NCI-H1694 (cell line): ENCODE measurements around the gene RNU6-1.
A peak's percentile ranks its signal among the peaks of the same experiment; 100 is the strongest.

Experiments used
- DNase-seq: peaks from one replicate; lab custom pipeline; 2025; lab: John Stamatoyannopoulos, UW

The RNU6-1 gene

DNA sequence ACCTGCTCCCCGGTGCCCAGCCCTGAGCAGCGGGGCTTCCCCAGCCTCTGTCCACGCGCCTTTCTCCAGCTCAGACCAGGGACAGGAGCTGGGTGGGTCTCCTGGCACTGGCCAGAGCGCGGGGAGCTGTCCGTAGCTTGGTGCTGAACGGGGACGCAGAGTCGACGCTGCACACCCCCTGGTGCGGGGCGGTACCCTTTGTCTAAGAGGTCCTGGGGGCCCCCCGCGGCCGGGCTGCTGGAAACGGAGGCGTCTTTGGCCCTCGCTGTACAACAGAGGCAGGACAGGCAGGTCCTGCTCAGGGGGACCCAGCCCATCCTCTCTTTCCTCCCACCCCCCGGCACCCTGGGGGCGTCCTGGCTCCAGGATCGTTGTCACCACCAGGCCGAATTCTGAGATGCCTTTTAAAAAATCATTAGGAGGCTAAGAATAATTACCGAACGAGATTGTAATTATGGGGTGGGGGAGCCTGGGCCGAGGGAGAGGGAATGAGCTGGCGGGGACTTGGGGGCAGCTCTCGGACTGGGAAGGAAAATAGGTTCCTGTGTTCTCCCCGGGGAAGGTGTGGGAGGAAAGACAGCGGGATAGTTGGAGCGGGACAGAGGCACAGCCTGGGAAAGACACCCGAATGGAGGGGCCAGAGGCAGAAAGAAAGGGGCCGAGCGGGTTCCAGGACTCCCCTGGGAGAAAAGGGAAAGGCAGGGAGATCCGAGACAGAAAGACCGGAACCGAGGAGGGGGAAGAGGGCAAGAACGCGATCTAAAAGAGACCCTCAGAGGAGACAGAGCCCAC is 18.7 kb downstream of the RNU6-1 start:
- DNase-seq: no peak

DNA sequence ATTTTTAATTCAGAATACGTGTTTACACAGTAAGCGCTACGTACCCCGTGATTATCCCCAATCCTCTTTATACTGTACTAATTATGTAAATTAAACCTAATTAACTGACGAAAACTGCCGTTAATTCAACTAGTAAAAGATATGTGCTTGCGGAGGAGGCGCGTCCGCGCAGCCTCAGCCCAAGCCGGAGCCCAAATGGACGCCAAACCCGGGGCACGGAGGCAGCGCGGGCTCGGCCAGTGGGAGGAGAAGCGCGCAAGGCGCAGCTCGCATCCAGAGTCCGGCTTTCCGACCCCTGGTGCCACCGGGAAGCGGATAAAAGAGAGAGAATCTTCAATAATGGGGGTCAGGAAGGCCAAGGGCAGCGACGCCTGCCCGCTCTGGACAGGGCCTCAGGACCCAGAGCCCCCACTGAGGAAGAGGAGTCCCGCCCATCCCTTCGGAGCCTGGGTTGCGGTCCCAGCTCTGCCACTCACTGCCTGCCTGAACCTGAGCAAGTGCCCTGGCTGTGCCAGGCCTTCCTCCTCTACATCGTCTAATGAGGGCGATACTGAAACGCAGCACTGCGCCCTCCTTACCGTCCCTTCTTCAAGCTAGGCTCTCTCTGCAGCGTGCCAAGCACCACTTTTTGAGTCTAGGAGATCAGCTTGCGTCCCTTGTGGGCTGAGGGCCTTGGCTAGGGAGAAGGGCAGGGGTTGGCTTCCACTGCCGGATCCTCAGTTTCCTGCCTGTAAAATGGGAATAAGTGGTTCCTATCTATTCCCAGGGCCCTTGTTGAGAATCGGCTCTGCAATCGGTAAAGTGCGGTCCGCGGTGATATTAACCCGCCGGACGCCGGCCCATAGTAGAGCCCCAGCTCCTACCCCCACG is 19.5 kb downstream of the RNU6-1 start:
- no peak for DNase-seq

DNA sequence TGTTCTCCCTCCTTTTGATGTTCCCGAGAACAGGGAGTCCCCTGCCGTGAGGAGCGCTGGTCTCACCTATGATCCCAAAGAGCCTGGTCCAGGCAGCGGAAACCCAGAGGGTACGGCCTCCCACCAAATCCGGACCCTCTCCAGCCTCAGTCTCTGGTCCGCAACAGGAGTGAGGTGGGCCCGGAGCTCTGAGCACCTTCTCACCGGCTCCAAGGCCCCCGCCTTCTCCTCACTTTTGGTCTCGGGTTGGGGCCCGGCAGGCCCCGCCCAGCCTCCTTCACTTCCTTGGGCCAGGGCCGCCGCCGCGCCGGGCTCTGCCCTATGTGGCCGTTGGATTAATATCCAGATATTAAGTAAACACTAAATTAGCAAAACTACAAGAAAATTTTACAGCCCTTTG is 20.2 kb downstream of the RNU6-1 start:
- no peak for DNase-seq

DNA sequence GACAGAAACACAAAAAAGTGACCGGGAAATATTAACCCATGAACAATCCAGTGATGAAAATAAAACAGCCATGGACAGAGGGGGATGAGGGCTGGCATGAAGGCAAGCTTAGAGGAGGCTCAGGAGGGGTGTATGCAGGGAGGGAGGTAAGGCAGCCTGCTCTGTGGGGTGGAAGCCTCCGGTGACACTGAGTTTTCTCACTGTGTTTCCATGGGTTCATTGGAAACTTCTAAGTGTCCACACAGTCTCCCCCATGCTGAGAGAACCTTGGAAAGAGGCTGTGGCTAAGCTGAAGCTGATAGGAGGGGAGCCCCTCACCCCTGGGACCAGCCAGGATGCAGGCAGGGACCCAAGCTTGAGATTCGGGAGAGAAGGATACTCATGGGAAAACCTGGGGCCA is 21.4 kb downstream of the RNU6-1 start:
- DNase-seq: no peak

DNA sequence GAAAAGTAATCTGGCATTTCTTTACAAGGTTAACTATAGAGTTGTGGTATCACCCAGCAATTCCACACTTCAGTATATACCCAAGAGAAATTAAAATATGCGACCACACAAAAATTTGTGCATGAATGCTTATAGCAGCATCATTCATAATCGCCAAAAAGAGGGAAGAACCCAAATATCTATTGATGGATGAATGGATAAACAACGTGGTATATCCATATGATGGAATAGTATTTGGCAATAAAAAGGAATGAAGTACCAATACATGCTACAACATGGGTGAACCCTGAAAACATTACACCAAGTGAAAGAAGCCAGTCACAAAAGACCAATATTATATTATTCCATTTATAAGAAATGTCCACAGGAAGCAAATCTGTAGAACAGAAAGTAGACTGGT is 23.2 kb downstream of the RNU6-1 start:
- DNase-seq: no peak

DNA sequence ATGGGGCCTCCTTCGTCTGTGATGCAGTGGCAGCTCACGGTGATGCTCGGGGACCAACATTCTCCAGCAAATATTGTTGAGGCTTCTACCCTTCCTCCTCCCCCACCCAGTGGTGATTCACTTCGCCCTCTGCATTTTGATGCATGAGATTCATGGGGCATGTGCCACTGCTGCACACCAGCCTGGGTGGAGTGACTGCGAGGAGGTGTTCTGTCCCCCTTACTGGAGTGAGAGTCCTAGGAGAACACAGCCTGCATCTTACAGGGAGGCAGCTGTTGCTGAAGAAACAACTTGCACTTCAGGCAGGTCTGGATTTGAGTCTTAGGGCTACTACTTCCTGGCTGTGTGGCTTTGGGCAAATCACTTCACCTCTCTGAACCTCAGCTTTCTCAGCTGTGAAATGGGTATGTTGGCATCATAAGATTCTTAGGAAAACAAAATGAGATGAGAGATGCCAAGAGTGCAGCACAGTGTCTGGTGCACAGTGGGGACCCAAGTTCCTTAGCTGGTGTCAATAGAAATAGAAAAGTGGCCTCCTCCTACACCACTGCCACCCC is 24.7 kb downstream of the RNU6-1 start:
- no peak for DNase-seq

DNA sequence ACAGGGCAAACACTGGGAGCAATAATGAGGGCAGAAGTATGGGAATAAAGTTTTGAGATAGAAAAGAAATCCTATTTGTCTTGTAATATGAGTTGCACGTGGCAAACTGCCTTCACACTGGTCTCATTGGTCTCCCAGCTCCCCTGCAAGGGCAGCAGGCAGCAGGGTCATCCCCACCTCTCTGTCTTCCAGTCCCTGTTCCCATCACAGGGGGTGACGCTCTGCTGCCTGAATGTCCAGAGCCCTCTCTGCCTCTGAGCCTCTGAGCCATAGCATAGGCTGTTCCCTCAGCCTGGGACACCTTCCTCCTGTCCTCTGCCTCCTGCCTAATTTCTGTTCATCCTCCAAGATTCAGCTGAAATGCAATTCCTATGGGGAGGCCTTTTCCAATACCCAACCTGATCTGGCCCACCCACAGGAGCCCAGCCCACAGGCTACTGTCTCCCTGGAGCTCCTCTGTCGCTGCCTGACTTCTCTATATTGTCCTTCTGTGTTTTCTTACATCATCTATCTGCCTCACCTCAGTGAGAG is 26.7 kb downstream of the RNU6-1 start:
- DNase-seq: no peak

DNA sequence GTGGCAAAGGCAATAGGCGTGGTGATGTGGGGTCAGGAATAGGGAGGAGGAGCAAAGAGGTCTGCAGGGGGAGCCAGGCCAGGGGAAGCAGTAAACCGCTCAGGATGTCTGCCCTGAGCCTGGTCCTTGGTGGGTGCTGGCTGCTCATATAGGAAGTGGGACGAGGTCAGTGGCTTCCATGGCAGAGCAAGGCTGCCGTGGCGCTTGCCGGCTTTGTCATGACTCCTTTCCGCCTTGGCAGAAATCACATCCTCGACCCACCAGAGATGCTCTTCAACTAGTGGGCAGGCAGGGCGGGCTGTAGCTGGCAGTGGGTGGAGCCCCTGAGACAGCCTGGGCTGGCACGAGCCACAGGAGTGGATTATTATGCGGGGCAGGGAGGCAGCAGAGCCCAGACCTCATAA is 27.6 kb downstream of the RNU6-1 start:
- DNase-seq: no peak

DNA sequence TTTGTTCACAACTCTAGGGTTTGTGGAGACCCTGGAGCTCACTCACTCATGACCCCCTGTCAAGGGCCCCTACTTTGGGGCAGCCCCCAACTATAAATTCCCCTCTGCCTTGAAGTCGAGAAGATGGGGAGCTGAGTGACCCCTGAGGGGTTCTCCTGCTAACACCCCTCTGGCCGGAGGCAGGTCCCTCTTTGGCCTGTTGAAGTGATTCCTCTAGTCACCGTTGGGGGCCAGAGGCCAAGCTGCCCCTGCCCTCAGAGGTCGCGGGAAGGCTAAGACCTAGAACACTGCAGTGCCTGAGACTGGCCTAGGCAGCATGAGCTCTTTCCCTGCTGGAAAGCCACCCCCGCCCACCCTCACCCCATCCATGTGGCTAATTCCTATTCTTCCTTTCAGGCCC is 30.0 kb downstream of the RNU6-1 start:
- DNase-seq: no peak

DNA sequence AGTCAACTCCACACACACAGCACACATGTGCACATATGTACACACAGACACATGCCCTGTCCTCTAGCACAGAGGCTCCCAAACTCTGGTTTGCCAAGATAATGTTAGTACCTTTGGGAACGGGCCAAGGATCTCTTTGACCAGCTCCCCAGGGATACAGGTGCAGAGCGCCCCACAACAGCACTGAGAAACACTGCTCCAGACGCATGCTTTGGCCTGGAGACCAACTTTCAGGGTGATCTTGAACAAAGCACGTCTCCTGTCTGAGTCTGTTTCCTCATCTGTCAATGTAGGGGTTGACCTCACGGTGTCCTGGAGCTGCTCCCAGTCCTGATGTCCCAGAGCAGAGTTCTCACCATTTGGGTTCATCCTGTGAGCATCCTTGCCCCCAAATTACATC is 30.4 kb downstream of the RNU6-1 start:
- no peak for DNase-seq

DNA sequence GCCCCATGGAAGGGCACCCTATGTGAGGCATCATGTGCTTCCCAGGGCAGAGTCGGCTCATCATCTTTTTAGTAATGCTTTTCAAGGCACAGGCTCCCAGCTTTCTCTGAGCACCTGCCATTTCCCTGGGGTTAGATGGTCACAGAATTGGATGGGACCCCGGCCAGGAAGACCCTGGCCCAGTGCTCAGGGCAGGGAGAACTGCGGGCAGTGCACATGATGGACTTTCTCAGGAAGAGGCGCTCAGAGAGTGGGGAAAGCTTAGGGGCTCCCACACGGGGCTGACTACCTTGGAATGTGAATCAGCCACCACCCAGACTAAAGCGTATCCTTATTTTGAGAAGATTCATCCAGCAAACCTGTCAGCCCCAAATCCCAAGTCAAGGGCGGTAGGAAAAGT is 31.0 kb downstream of the RNU6-1 start:
- no peak for DNase-seq

DNA sequence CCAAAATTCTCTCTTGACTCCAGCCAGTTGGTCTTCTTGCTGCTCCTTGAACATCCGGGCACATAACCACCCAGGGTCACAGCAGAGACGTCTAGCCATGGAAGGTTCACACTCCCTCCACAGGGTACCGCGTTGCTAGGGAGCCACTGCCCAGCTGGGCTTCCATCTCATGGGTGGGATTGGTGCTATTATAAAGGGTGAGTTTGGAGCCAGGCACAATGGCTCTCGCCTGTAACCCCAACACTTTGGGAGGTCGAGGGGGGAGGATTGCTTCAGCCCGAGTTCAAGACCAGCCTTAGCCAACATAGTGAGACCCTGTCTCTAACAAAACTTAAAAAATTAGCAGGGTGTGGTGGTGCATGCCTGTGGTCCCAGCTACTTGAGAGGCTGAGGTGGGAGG is 32.0 kb downstream of the RNU6-1 start:
- DNase-seq: no peak

DNA sequence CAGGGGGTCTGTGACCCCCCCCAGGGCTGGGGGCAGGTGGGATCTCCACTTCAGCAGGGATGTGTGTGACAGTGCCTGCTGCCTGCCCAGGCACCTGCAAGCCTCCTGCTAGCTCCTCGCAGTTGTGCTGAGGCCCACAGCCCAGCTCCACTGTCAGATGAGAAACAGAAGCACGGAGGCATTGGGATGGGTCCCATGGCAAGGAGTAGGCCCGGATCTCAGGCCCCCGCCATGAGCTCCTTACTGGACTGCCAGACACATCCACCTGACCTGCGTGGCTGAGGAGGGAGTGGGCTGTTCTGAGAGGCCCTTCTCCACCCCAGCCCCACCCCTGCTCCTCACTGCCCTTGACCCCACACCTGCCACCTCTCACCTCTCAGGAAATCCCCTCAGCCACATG is 32.7 kb downstream of the RNU6-1 start:
- no peak for DNase-seq

DNA sequence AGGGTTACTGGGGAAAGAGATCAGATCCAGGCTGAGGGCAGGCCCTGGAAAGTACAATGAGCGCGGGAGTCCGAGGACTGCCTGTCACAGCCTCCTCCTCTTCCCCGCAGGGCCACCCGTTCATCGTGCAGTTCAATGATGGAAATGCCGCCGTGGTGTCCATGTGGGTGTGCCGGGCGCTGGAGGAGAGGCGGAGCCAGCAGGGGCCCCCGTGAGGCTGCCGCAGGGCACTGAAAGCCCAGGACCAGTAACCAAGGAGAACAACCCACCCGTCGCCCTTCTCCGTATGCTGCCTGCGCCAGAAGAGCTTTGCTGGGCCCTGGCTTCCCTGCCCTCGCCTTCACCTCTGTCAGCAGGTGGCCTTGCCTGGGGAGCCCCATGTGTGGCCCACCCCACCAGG is 33.3 kb downstream of the RNU6-1 start:
- DNase-seq: no peak

DNA sequence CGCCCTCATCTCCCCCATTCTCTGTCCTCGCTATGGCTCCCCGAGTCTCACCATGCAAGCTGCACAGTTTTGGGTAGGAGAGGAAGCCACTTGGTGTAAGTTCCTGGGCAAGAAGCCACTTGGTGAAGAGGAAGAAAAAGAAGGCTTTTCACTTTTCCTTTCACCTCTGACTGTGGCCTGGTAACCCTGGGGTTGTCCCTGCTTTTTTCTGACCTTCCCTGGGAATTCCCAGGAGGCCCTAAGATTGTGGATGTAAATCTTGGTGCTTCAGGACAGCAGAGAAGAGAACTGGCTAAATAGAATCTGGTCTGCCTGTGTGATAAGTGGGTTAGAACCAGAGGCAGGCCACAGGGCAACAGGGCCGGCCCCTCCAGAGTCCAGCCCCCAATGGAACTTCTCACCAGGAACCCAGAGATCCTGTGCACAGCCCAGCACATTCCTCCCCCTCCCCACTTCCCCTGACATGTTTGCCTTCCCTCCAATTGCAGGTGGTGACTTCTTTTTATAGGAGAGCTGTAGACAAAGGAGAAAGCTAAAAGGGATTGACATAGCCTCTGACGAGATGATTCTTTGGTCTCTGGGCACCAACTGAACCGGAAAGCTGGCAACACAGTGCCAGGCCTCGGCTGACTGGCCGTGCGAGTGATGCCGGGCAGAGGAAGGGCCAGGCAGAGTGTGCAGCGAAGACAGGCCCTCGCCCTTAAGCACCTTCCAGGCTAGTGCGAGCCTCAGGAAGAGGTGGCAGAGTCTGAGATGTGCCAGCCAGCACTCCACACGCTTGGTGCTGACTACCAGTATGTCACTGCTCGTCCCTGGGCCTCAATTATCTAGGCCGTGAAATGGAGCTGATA is 34.0 kb downstream of the RNU6-1 start:
- no peak for DNase-seq

DNA sequence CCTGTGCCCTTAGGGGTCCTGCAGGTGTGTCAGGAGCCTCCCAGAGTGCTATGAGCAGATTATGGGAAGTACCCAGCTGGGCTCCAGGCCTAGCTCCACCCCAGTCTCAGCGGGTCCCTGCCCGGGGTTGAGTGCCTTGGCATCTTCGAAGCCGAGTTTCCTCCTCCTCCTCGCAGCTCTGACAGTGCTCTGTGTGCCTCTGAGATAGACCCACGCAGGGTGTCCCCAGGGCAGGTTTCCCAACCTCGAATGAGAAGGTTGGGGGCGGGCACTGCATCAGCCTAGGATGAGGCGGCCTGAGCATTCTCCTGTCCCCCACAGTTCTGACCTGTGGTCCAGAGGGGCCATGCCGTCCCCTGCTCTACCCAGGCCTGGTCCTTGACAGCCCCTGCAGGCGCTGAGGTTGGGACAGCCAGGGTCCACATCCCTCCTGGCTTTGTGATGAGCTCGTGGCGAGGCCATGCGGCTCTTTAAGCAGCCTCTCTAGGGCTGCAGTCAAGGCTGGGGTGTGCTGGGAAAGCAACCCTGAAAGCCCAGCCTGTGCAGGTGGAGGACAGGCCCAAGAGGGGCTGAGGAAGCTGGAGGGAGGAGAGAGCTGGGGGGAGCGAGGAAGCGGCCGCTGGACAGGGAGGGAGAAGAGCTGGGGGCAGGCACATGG is 34.7 kb downstream of the RNU6-1 start:
- DNase-seq: no peak

DNA sequence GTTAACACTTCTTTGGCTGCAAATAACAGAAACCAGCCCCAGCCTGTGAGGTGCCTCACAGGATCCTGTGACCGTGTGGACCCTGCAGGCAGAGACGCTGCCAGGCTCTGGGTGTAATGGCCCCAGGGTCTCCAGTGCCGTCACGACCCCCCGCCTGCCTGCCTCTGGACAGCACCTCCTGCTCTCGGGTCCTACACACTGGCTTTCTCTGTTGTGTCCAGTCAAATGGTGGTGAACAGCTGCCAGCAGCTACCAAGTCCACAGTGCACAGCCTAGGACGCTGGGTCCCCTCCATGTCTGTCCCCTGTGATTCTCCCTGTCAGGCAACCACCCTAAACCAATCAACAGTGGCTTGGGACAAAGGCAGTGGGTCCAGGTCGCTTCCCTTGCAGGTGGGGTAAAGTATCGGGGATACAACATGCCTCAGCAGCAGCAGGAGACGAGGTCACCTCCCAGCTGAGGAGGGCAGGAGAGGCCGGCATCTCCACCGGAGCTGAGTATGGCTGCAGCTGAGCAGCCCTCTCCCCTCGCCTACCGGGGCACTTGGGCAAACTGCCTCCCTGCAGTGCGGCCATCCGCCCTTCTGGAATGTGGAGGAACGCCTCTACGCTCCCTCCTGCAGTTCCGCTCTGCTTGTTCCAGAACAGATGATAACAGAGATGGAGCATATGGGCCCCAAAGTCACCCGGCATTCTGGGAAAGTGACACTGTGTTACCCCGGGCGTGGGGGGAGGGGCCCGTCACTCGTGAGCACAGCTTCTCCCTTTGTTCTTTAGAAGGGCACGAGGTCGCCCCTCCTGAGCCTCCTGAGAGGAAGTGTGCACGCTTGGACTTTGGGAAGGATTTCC is 35.6 kb downstream of the RNU6-1 start:
- peak; percentile 40 for DNase-seq

DNA sequence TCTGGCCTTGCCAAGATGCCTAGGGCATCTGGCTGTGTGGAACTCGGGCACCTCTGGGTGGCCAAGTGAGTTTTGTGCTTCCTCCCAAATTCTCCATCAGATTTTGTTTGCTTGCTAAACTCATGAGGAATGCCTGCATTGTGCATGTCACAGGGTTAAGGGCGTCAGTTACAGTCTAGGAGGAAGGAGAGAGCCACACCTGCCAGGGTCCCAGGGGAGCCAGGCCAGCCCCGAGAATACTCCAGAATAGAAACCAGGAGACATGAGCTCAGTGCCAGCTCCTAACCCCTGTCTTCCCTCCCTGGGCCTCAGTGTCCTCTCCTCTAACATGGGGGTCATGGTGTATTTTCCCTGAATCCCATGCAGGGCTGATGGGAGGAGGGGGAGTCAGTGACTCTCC is 36.5 kb downstream of the RNU6-1 start:
- DNase-seq: no peak

DNA sequence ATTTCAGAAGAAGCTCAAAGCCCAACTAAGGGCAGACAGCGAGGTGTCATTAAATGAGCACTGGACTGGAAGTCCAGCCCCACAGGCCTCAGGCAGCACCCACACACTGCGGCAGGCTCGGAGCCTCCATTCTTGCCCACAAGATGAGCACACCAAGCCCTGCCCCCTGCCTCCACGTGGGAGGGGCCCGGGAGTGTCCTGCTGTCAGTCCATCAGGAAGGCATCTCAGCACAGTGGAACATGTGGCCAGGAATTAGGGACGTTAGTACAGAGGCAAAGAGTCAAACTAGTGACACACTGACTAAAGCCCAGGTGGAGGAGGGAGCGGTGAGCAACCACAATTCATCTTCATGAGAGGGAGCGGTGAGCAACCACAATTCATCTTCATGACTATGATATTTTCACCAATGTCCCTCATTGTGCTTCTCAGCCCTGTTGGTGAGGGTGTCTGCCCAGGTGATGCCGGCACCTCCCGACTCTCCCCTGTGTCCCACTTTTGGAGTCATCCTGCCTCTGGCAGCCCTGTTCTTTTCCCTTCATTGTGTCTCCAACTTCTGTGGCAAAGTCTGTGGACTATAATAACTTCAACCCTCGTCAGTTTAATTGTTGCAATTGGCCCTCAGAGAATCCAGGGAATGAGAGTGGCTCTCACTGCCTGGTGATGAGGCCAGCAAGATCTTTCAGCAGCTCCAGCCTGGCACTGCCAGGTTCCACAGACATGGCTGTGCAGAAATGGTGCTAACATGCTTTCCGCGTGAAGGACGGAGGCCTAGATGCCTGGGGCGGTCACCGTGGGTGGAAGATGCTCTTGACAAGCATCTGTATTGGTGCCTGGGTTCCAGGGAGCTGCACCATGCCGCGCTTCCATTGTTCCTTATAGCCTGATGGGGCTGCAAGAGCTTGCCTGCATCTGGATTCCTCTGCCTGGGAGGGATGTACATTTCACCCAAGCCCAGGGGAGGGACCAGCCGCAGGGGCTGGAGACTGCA is 37.6 kb downstream of the RNU6-1 start:
- no peak for DNase-seq
